Muscle of arm (tissue), 14 donors: ENCODE data around the gene IL3RA. TPM values are rescaled to one million over a fixed set of nuclear protein-coding genes. Genes with fewer than 3 reads are reported as not detected.
"Not testable (repeated sequence)": the region's sequence is repeated elsewhere in the genome, so short reads cannot be mapped to it uniquely, and the experiment has no call there.

ENCODE experiments used
- DNase-seq: peaks from one replicate; pipeline ENCODE4 v3.0.0-alpha.2; 2013
- long read RNA-seq, 11 donors: transcript quantifications; one replicate each; lab custom pipeline, GENCODE V29; 2026
- polyA plus RNA-seq, 12 donors: library from polyadenylated mRNA; unstranded; fragments of 120-200 nt; gene quantifications; one replicate each; pipeline ENCODE4 v1.2.1, GENCODE V29; 2013; ENCODE audit not compliant: insufficient read length in 12 of 12

IL3RA gene
- polyA plus RNA-seq, result 10 to 100 TPM in 10 of 12 donors, 1 to 10 TPM in 1, not detected in 1; 6.4 to 24.9 (median 15.4) TPM
- long read RNA-seq, donor 1, partial matches to known transcripts, result 893 of 929 reads
- long read RNA-seq, donor 1, other reads (novel, unspliced or antisense), result 34 of 929 reads
- long read RNA-seq, donor 2, transcript IL3RA-201 (12 exons, 1,706 nt), result major isoform, 6 of 788 reads
- long read RNA-seq, donor 2, partial matches to known transcripts, result 759 of 788 reads
- long read RNA-seq, donor 2, other reads (novel, unspliced or antisense), result 23 of 788 reads
- long read RNA-seq, donor 3, partial matches to known transcripts, result 403 of 412 reads
- long read RNA-seq, donor 3, other reads (novel, unspliced or antisense), result 7 of 412 reads
- long read RNA-seq, donor 4, partial matches to known transcripts, result 303 of 309 reads
- long read RNA-seq, donor 4, other reads (novel, unspliced or antisense), result 5 of 309 reads
- long read RNA-seq, donor 5, partial matches to known transcripts, result 2,122 of 2,178 reads
- long read RNA-seq, donor 5, other reads (novel, unspliced or antisense), result 55 of 2,178 reads
- long read RNA-seq, donor 6, partial matches to known transcripts, result 519 of 540 reads
- long read RNA-seq, donor 6, other reads (novel, unspliced or antisense), result 17 of 540 reads
- long read RNA-seq, donor 7, partial matches to known transcripts, result 408 of 414 reads
- long read RNA-seq, donor 7, other reads (novel, unspliced or antisense), result 5 of 414 reads
- long read RNA-seq, donor 8, partial matches to known transcripts, result 1,329 of 1,368 reads
- long read RNA-seq, donor 8, other reads (novel, unspliced or antisense), result 38 of 1,368 reads
- long read RNA-seq, donor 9, partial matches to known transcripts, result 355 of 769 reads
- long read RNA-seq, donor 9, other reads (novel, unspliced or antisense), result 413 of 769 reads
- long read RNA-seq, donor 10, partial matches to known transcripts, result 751 of 771 reads
- long read RNA-seq, donor 10, other reads (novel, unspliced or antisense), result 17 of 771 reads
- long read RNA-seq, donor 11, partial matches to known transcripts, result 1,094 of 1,127 reads
- long read RNA-seq, donor 11, other reads (novel, unspliced or antisense), result 30 of 1,127 reads

DNA sequence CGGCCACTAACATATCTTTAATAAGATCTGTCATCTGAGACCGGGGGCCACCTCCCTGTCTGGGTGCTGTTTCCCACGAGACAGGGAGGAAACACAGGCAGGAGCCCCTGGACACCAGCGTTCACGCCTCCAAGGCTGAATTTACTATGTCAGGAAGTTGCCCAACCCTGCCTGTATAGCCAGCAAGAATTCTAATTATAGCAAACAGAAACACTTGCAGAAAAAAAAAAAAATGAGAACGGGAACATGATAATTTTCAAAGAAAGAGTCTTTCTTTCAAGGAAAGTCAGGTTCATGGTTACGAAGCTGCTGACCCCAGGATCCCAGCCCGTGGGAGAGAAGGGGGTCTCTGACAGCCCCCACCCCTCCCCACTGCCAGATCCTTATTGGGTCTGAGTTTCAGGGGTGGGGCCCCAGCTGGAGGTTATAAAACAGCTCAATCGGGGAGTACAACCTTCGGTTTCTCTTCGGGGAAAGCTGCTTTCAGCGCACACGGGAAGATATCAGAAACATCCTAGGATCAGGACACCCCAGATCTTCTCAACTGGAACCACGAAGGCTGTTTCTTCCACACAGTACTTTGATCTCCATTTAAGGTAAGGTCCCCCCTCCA is at the start of gene IL3RA:
IL3RA (plus strand) TSS at position 455 of the 613 bp plus-strand sequence. CDS start 4,981 bp downstream, outside the sequence.
- DNase-seq, result no peak

DNA sequence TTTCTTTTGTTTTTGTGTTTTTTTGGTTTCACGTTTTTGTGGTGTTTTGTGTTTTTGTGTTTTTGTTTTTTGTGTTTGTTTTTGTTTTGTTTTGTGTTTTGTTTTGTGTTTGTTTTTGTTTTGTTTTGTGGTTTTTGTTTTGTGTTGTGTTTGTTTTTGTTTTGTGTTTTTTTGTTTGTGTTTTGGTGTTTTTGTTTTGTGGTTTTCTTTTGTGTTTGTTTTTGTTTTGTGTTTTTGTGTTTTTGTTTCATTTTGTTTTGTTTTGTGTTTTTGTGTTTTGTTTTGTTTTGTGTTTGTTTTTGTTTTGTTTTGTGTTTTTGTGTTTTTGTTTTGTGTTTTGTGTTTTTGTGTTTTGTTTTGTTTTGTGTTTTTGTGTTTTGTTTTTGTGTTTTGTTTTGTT is 47.0 kb upstream of the IL3RA start:
- no peak for DNase-seq

DNA sequence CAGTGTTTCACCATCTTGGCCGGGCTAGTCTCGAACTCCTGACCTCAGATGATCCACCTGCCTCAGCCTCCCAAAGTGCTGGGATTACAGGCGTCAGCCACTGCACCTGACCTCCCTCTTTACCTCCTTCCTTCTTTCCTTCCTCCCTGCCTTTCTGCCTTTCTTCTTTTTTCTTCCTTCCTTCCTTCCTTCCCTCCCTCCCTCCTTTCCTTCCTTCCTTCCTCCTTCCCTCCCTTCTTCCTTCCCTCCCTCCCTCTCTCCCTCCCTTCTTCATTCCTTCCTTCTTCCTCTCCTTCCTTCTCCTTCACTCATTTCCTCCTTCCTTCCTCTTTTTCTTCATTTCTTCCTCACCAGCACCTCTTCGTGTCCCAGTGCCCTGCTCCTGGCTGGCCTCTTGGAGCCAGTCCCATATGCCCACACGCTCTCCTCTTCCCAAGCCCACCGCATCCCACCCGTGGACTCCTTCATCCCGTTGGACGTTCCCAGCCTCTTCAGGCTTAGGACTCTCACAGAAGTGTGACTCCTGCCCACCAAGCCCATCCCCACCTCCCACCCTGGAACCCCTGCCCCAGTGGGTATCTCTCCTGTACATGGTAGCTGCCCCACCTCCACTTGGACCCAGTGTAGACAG is 45.4 kb upstream of the IL3RA start:
- DNase-seq, result no peak

DNA sequence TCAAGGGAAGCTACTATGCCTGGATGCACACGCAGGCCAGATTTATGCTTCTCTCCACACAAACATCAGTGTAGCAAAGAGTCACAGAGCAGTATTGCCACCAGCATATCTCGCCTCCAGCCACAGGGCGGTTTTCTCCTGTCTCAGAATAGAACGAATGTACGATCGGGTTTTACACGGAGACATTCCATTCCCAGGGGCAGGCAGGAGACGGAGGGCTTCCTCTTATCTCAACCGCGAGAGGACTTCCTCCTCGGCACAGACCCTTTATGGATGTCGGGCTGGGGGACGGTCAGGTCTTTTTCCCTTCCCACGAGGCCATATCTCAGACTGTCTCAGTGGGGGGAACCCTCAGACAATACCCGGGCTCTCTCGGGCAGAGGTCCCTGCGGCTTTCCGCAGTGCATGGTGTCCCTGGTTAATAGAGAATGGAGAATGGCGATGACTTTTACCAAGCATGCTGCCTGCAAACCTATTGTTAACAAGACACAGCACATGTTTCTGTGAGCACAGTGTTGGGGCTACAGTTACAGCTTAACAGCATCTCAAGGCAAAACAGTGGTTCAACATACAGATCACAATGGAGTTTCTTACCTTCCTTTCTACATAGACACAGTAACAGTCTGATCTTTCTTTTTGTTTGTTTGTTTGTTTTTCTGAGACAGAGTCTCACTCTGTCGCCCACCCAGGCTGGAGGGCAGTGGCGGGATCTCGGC is 43.9 kb upstream of the IL3RA start:
- DNase-seq, result no peak

DNA sequence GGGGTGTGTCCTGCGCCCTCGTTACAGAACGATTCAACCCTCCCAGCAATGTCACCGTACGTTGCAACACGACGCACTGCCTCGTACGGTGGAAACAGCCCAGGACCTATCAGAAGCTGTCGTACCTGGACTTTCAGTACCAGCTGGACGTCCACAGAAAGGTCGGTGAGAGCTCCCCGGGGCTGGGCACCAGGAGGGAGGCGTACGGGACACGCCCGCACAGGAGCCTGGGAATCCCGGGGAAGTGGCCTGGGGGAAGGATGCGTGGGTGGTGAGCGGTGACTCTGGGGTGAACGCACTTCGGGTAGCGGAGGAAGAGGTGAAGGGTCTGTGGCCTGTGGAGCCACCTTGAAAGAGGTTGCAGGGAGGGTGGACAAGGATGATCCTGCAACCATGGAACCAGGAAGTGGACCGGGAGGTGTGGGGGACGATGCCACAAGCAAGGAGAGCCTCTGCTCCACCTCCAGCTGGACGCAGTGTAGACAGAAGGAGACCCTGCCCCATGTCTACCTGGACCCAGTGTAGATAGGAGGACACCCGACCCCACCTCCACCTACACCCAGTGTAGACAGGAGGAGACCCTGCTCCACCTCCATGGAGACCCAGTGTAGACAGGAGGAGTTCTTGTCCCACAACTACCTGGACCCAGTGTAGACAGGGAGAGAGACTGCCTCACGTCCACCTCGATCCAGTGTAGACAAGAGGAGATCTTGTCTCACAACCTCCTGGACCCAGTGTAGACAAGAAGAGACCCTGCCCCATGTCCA is 42.1 kb upstream of the IL3RA start:
- DNase-seq, result no peak

DNA sequence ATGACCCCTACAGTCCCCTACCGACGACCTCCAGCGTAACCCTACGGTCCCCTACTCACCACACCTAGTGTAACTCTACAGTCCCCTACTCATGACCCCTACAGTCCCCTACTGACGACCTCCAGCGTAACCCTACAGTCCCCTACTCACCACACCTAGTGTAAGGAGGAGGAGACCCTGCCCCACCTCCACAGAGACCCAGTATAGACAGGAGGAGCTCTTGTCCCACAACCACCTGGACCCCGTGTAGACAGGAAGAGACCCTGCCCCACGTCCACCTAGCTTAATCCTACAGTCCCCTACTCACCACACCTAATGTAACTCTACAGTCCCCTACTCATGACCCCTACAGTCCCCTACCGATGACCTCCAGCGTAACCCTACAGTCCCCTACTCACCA is 41.0 kb upstream of the IL3RA start:
- no peak for DNase-seq

DNA sequence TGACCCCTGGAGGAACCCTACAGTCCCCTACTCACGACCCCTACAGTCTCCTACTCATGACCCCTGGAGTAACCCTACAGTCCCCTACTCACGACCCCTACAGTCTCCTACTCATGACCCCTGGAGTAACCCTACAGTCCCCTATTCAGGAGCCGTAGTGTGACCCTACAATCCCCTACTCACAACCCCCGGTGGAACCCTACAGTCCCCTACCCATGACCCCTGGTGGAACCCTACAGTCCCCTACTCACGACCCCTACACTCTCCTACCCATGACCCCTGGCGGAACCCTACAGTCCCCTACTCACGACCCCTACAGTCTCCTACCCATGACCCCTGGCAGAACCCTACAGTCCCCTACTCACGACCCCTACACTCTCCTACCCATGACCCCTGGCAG is 39.0 kb upstream of the IL3RA start:
- DNase-seq, result not testable (repeated sequence)

DNA sequence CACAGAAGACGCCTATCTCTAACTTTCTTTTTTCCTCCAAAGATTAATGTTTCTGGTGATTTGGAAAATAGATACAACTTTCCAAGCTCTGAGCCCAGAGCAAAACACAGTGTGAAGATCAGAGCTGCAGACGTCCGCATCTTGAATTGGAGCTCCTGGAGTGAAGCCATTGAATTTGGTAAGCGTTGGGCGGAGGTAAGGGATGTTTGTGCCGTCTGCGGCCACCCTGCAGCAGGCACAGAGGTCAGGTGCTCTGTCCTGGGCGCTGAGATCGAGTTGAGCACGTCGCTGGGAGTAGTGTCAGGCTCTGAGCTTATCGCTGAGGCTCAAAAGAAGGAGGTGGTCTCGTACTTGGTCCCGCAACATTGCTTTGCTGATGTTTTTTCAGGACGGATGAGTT is 36.1 kb upstream of the IL3RA start:
- DNase-seq, result no peak

DNA sequence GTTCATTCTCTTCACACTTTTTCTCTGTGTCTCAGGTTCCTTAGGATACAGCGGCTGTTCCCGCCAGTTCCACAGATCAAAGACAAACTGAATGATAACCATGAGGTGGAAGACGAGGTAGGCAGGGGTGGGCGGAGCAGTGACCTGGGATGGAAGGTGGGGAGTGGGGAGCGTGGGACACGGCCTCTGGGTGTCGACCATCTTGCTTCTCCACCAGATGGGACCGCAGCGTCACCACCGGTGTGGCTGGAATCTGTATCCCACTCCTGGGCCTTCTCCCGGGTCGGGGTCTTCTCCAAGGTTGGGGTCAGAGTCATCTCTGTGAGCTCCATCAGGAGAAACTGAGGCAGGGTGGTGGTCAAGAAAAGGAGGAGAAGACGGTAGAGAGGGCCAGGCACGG is 31.2 kb upstream of the IL3RA start:
- DNase-seq, result no peak

DNA sequence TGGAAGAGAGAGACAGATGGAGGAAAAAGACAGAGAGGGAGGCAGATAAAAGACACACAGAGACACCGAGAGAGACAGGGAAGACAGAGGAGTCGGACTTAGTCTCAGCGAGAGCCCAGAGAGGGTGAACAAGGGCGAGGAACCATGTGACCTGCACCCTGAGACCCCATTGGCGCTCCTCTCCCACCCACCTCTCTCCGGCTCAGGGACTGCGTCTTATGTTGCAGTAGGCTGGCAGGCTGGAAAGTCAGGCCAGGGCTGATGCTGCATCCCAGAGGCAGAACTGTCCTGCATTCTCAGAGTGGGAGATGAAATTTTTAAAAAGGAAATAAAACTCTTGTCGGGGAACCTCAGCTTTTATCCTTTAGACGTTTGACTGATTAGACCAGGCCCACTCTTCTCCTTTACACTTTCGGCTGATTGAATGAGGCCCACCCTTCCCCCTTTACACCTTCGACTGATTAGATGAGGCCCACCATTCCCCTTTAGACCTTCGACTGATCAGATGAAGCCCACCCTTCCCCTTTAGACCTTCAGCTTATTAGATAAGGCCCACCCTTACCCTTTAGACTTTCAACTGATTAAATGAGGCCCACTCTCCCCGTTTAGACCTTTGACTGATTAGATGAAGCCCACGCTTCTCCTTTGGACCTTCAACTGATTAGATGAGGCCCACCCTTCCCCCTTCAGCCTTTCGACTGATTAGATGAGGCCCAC is 29.5 kb upstream of the IL3RA start:
- DNase-seq, result no peak

DNA sequence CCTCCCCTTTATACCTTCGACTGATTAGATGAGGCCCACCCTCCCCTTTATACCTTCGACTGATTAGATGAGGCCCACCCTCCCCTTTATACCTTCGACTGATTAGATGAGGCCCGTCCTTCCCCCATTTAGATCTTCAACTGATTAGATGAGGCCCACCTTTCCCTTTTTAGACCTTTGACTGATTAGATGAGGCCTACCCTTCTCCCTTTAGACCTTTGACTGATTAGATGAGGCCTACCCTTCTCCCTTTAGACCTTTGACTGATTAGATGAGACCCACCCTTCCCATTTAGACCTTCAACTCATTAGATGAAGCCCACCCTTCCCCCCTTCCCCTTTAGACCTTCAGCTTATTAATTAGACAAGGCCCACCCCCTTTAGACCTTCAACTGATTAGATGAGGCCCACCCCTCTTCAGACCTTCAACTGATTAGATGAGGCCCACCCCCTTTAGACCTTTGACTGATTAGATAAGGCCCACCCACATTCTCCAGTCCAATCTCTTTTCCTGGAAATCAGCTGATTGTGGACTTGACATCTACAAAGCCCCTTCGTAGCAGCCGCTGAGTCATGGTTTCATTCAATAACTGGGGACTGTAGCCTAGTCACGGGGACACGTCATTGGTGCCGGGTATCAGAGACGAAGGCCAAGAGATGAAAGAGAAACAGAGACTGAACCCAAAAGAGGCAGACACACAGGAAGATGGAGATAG is 28.8 kb upstream of the IL3RA start:
- no peak for DNase-seq

DNA sequence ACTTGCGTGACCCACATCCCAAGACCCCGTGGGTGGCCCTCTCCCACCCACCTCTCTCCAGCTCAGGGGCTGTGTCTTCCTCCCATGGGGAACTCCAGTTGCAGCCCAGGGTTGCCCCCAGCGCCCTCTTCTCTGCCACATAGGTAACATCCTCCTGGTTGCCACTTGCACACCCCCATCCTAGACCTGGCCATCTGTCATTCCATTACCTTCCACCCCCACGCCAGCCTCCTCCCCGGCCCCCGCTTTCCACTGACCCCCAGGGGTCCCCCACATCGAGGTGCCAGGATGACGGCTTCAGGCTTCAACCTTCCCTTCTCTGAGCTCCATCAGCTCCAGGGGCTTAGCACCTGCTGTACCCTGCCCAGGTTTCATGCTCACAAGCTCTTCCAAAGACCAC is 28.1 kb upstream of the IL3RA start:
- no peak for DNase-seq

DNA sequence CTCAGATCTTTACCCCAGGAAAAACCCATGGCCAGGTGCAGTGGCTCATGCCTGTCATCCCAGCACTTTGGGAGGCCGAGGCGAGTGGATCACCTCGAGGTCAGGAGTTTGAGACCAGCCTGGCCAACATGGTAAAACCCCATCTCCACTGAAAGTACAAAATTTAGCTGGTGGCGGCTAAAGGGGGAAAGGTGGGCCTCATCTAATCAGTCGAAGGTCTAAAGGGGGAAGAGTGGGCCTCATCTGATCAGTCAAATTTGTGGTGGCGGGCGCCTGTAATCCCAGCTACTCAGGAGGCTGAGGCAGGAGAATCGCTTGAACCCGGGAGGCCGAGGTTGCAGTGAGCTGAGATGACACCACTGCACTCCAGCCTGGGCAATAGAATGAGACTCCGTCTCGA is 27.7 kb upstream of the IL3RA start:
- DNase-seq, result not testable (repeated sequence)

DNA sequence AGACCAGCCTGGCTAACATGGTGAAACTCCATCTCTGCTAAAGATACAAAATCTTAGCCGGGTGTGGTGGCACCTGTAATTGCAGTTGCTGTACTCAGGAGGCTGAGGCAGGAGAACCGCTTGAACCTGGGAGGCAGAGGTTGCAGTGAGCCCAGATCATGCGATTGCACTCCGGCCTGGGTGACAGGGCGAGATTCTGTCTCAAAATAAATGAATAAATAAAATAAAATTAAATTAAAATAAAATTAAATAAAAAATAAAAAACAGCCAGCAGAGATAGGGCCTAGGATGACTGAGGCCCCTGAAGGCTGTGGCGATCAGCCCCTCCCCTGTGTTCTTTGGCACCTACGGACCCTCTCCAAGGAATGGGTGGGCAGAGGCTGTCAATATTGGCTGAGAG is 22.8 kb upstream of the IL3RA start:
- DNase-seq, result no peak

DNA sequence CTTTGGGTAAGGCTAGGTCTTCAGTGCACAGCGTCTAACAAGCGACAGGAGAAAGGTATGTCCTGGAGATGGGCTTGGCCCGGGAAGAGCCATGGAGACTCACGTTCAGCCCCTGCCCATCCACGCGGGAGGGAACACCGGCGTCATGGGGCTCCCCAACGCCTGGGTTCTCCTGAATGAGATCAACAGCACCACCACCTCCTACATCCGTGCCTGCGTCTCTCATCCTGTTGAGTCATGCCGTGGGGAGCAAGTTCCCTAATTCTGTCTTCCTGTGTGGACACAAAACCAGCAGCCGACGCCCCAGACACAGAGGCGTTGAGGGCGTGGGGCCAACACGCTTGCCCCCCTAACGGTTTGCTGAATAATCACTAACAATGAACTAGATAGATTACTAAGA is 20.1 kb upstream of the IL3RA start:
- DNase-seq, result peak; percentile 18

DNA sequence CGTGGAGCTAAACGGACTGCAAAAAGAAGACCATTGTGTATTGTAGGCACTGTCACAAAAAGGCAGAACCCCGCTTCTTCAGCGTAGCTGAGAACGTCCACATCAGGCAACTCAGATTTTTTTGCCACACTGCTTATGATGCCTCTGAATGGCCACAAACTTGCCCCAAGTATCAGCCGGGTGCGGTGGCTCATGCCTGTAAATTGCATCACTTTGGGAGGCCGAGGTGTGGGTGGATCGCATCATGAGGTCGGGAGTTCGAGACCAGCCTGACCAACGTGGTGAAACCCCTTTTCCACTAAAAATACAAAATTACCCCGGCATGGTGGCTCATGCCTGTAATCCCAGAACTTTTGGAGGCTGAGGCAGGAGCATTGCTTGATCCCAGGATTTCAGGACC is 14.9 kb upstream of the IL3RA start:
- no peak for DNase-seq

DNA sequence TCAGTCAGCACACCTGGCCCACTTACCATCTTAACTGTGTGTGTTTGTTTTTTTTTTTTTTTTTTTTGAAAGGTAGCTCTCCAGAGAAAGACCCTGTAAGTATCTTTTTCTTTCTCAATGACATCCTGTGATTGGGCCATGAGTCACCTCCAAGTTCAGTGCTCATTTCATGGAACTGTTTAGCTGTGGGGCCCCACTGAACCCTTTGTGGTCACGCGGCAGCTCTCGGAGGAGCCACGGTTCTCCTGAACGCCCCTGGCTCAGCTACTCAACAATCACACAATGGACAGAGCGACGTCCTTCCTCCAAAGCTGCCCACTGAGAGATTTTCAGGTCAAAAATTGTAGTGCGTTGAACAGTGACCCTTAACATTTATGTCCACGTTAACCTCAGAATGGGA is 14.2 kb upstream of the IL3RA start:
- no peak for DNase-seq

DNA sequence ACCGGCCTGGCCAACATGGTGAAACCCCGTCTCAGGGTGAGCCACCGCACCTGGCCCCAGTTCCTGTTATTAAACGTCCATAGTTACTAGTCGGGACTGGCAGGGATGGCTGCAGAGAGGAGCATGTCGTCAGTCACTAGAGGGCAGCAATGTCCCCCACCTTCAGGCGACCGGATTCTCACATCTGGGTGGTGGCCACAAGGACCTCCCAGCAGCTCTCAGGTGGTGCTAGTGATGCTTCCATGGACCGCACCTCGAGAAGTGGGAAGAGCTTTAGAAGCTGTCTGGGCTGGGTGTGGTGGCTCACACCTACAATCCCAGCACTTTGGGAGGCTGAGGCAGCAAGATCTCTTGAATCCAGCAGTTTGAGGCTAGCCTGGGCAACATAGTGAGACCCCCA is 13.3 kb upstream of the IL3RA start:
- peak; percentile 20 for DNase-seq
